Measurements from ENCODE around the gene TEKT2. TPM values are rescaled to one million over a fixed set of nuclear protein-coding genes. Genes with fewer than 3 reads are reported as not detected.

Gene TEKT2
- total and polyA plus RNA-seq, 2 donors (not counting 3 experiments of a cell fraction or from before 2014, with no cell fraction given), result 0.38 to 0.61 TPM

DNA sequence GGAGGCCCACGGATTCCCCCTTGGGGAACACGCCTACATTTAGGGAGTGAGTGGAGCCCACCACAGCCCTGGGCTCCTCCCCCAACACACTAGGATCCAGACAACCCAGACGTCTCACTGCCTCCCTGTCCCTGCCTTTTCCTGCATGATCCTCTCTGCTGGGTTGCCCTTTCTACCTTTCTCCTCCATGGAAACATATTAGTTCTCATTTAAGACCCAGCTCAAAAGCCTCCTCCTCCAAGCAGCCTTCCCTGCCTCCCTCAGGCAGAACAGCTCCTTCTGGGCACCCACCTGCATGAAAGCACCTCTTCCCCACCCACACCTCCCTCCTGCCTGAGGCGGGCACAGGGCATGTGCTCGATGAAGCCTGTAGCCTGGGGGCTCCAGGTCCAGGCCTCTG is 30.5 kb downstream of the TEKT2 start:
- no peak overlapping the region for H3K27ac ChIP-seq (ENCODE audit: insufficient read depth, low read depth, low read length)
- no peaks in the 10 kb centered on the region for H3K27me3 ChIP-seq (ENCODE audit: control insufficient read depth in 2 of 2, insufficient read depth in 2 of 2, low read length in 2 of 2)
- H3K36me3 ChIP-seq (ENCODE audit: control insufficient read depth in 2 of 2, extremely low read depth in 1 of 2, insufficient read depth in 2 of 2, low read length in 2 of 2), result no peaks in the 10 kb centered on the region
- intact Hi-C loops (cut with micrococcal nuclease), result no loop called here
- H4K20me1 ChIP-seq (replicated peaks; ENCODE audit: control insufficient read depth, extremely low read depth, insufficient read depth, low read length), result no peaks in the 10 kb centered on the region
- CTCF ChIA-PET, result interaction anchor here (1.5 to 2.4 kb wide), 2 partner anchors 9 to 21 kb away, joined by 6 to 10 read pairs; no protein-coding TSS in a partner anchor
- no peak for TF ChIP-seq FOS (IDR thresholded peaks at IDR 0.05; ENCODE audit: borderline replicate concordance, insufficient read depth, low read length)
- no peak for FAIRE-seq
- no peaks in the 10 kb centered on the region for H3K9me3 ChIP-seq (replicated peaks; ENCODE audit: control insufficient read depth, insufficient read depth, low read length)
- no peak for DNase-seq (ENCODE audit: low read depth, low spot score)
- no peak overlapping the region for H2AFZ ChIP-seq (ENCODE audit: low read depth, low read length)
- H3K79me2 ChIP-seq (ENCODE audit: control insufficient read depth, insufficient read depth, low read length), result no peaks in the 10 kb centered on the region
- POLR2A ChIA-PET, result no interaction called here
- H3K9ac ChIP-seq (replicated peaks; ENCODE audit: extremely low read depth, insufficient read depth, low read length), result no peak overlapping the region
- BruUV-seq (replicated peaks), result no TSS peak
- H3K4me3 ChIP-seq (replicated peaks in 1 of 3; ENCODE audit: insufficient read depth in 1 of 3, low read depth in 1 of 3, low read length in 3 of 3), result no peak overlapping the region
- no peaks in the 10 kb centered on the region for H3K4me1 ChIP-seq (ENCODE audit: control insufficient read depth, extremely low read depth, insufficient read depth, low read length)
- no peak overlapping the region for H3K4me2 ChIP-seq (ENCODE audit: insufficient read depth, low read length)
- dilution Hi-C loops (cut with MboI; ENCODE audit: extremely low pct_ligation_motif_present, low sequenced_read_pairs), result no loop called here
- no peaks in the 10 kb centered on the region for H3K9me1 ChIP-seq (replicated peaks; ENCODE audit: control insufficient read depth, extremely low read depth, insufficient read depth, low read length)

- no peaks in the 10 kb centered on the region for H3K4me1 ChIP-seq (ENCODE audit: control insufficient read depth, extremely low read depth, insufficient read depth, low read length)
- H3K4me3 ChIP-seq (replicated peaks in 1 of 3; ENCODE audit: insufficient read depth in 1 of 3, low read depth in 1 of 3, low read length in 3 of 3), result no peak overlapping the region
- TF ChIP-seq, protein P1, sequence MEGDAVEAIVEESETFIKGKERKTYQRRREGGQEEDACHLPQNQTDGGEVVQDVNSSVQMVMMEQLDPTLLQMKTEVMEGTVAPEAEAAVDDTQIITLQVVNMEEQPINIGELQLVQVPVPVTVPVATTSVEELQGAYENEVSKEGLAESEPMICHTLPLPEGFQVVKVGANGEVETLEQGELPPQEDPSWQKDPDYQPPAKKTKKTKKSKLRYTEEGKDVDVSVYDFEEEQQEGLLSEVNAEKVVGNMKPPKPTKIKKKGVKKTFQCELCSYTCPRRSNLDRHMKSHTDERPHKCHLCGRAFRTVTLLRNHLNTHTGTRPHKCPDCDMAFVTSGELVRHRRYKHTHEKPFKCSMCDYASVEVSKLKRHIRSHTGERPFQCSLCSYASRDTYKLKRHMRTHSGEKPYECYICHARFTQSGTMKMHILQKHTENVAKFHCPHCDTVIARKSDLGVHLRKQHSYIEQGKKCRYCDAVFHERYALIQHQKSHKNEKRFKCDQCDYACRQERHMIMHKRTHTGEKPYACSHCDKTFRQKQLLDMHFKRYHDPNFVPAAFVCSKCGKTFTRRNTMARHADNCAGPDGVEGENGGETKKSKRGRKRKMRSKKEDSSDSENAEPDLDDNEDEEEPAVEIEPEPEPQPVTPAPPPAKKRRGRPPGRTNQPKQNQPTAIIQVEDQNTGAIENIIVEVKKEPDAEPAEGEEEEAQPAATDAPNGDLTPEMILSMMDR (IDR thresholded peaks at IDR 0.05; ENCODE audit: extremely low read depth in 1 of 2, insufficient read depth in 1 of 2, low read depth in 1 of 2, low read length in 2 of 2), result no peak
- TF ChIP-seq GATA2 (IDR thresholded peaks at IDR 0.05; ENCODE audit: insufficient read depth, insufficient read length, low read depth, low read length), result no peak
- TF ChIP-seq, protein P2, sequence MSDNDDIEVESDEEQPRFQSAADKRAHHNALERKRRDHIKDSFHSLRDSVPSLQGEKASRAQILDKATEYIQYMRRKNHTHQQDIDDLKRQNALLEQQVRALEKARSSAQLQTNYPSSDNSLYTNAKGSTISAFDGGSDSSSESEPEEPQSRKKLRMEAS (IDR thresholded peaks at IDR 0.05; ENCODE audit: insufficient read depth, insufficient read length), result no peak
- TF ChIP-seq JUN (IDR thresholded peaks at IDR 0.05; ENCODE audit: borderline replicate concordance, insufficient read depth, insufficient read length, low read depth), result no peak
- no peak for TF ChIP-seq MYC (IDR thresholded peaks at IDR 0.05; ENCODE audit: low read depth, low read length)
- no peak for TF ChIP-seq EZH2 (IDR thresholded peaks at IDR 0.05; ENCODE audit: borderline replicate concordance, low read depth, low read length, severe bottlenecking)
- TF ChIP-seq POLR2AphosphoS5 (IDR thresholded peaks at IDR 0.05; ENCODE audit: insufficient read depth, low read depth, low read length), result no peak
- no peak for TF ChIP-seq FOS (IDR thresholded peaks at IDR 0.05; ENCODE audit: borderline replicate concordance, insufficient read depth, low read length)
- no peak for TF ChIP-seq POLR2A (IDR thresholded peaks at IDR 0.05; ENCODE audit: low read depth, low read length)
- BruUV-seq (replicated peaks), result no TSS peak
- ChIA-PET POLR2A (interaction anchor here (0.5 kb wide), 1 partner anchor 106 kb away, joined by 4 read pairs; no protein-coding TSS in a partner anchor), CTCF (interaction anchor here (0.7 to 3.2 kb wide), 4 partner anchors 10 to 73 kb away, joined by 3 to 24 read pairs (median 7); no protein-coding TSS in a partner anchor)
- H3K9ac ChIP-seq (replicated peaks; ENCODE audit: extremely low read depth, insufficient read depth, low read length), result no peak overlapping the region
- H3K4me2 ChIP-seq (ENCODE audit: insufficient read depth, low read length), result no peak overlapping the region
- FAIRE-seq (no peak), DNase-seq (ENCODE audit: low read depth, low spot score) (no peak)
- H3K9me1 ChIP-seq (replicated peaks; ENCODE audit: control insufficient read depth, extremely low read depth, insufficient read depth, low read length), result no peaks in the 10 kb centered on the region
- no peaks in the 10 kb centered on the region for H4K20me1 ChIP-seq (replicated peaks; ENCODE audit: control insufficient read depth, extremely low read depth, insufficient read depth, low read length)
- no peaks in the 10 kb centered on the region for H3K79me2 ChIP-seq (ENCODE audit: control insufficient read depth, insufficient read depth, low read length)
- no peaks in the 10 kb centered on the region for H3K36me3 ChIP-seq (ENCODE audit: control insufficient read depth in 2 of 2, extremely low read depth in 1 of 2, insufficient read depth in 2 of 2, low read length in 2 of 2)
- H3K27ac ChIP-seq (ENCODE audit: insufficient read depth, low read depth, low read length), result no peak overlapping the region
- no peak overlapping the region for H2AFZ ChIP-seq (ENCODE audit: low read depth, low read length)
- H3K9me3 ChIP-seq (replicated peaks; ENCODE audit: control insufficient read depth, insufficient read depth, low read length), result no peaks in the 10 kb centered on the region
- dilution Hi-C loops (cut with MboI; ENCODE audit: extremely low pct_ligation_motif_present, low sequenced_read_pairs), result no loop called here
- intact Hi-C loops (cut with micrococcal nuclease), result no loop called here
- H3K27me3 ChIP-seq (ENCODE audit: control insufficient read depth in 2 of 2, insufficient read depth in 2 of 2, low read length in 2 of 2), result no peaks in the 10 kb centered on the region
Measured at GRCh38 chr1:36115200-36115669, 31.3 kb downstream of the TEKT2 start.
